GM12878 (cell line): ENCODE measurements around the gene PCBD2. TPM values are rescaled to one million over a fixed set of nuclear protein-coding genes. Genes with fewer than 3 reads are reported as not detected.
"Not testable (repeated sequence)": the region's sequence is repeated elsewhere in the genome, so short reads cannot be mapped to it uniquely, and the experiment has no call there.

Experiments used
- ATAC-seq: fragments of 200-7000 bp; cut with Tn5 transposase; 3 replicates; pipeline ENCODE4 v1.9.1; 2020; ENCODE audit warnings: mild to moderate bottlenecking, moderate library complexity
- BruUV-seq: library from RNA; stranded (reverse); fragments of 400-500 nt; replicated peaks from 2 replicates; lab custom pipeline; 2021; lab: Mats Ljungman, UMichigan
- CTCF ChIA-PET: fragments of 300-600 bp; sonication (Branson Sonifier 250); formaldehyde crosslinking; extraction: SDS; loops from one replicate; lab custom pipeline; 2021; ENCODE audit warnings: inconsistent platforms; lab: Yijun Ruan, JAX
- POLR2A ChIA-PET: fragments of 350-600 bp; formaldehyde crosslinking; extraction: SDS; loops from one replicate; lab custom pipeline; 2021; ENCODE audit warnings: inconsistent platforms; lab: Charles Lee
- RAD21 ChIA-PET: fragments of 300-600 bp; sonication (Branson Sonifier 250); formaldehyde crosslinking; loops from one replicate; lab custom pipeline; 2023; ENCODE audit warnings: antibody characterized with exemption; ENCODE audit not compliant: unreplicated experiment; lab: Charles Lee
- SMC1A ChIA-PET: fragments of 300-600 bp; sonication (Branson Sonifier 250); formaldehyde crosslinking; loops from one replicate; lab custom pipeline; 2023; ENCODE audit not compliant: unreplicated experiment, uncharacterized antibody; lab: Charles Lee
- DNase-seq: peaks from one replicate; pipeline ENCODE4 v3.0.0-alpha.2; 2011; ENCODE audit warnings: low read depth, low spot score
- FAIRE-seq: peaks from 3 replicates; lab custom pipeline; 2011; peaks lifted over from hg19 to GRCh38; lab: Jason Lieb, UNC
- H2AFZ ChIP-seq: 2 replicates; pipeline ENCODE4 v1.6.0; 2011; ENCODE audit warnings: low read depth, low read length, control low read depth; ENCODE audit not compliant: control insufficient read depth
- H3K27ac ChIP-seq: 2 replicates; pipeline ENCODE4 v1.5.1; 2011; ENCODE audit warnings: control low read depth; ENCODE audit not compliant: control insufficient read depth, insufficient read depth
- H3K27me3 ChIP-seq, 2 experiments: replicated peaks in 1 of 2; 2 replicates each; pipeline versions ENCODE4 v1.6.0 to v1.6.1; 2011; ENCODE audit warnings: low read length in 1 of 2; ENCODE audit not compliant: control insufficient read depth in 2 of 2, insufficient read depth in 2 of 2
- H3K36me3 ChIP-seq, 2 experiments: 2 replicates each; pipeline ENCODE4 v1.5.1; 2011; ENCODE audit warnings: low read length in 1 of 2; ENCODE audit not compliant: control insufficient read depth in 2 of 2, insufficient read depth in 2 of 2
- H3K4me1 ChIP-seq: 2 replicates; pipeline ENCODE4 v1.6.1; 2011; ENCODE audit warnings: mild to moderate bottlenecking, low read length, moderate library complexity, mixed read lengths; ENCODE audit not compliant: control insufficient read depth, insufficient read depth
- H3K4me2 ChIP-seq: 2 replicates; pipeline ENCODE4 v1.6.0; 2011; ENCODE audit warnings: control low read depth; ENCODE audit not compliant: control insufficient read depth, insufficient read depth
- H3K4me3 ChIP-seq: fragments of 200-600 bp; sonication (generic); 2 replicates; pipeline ENCODE4 v1.5.1; 2016
- H3K79me2 ChIP-seq: 2 replicates; pipeline ENCODE4 v1.6.0; 2011; ENCODE audit warnings: low read length; ENCODE audit not compliant: control insufficient read depth, insufficient read depth
- H3K9ac ChIP-seq: 2 replicates; pipeline ENCODE4 v1.8.0; 2011; ENCODE audit warnings: low read length, control low read depth, mixed read lengths; ENCODE audit not compliant: control insufficient read depth, insufficient read depth
- H3K9me3 ChIP-seq: replicated peaks from 3 replicates; pipeline ENCODE4 v1.5.1; 2011; ENCODE audit warnings: mild to moderate bottlenecking, low read length; ENCODE audit not compliant: control insufficient read depth, insufficient read depth
- H4K20me1 ChIP-seq: 2 replicates; pipeline ENCODE4 v1.6.0; 2011; ENCODE audit not compliant: control insufficient read depth, insufficient read depth
- WGBS: methylation state at CpG from one replicate; pipeline ENCODE4 v1.1.6; 2016; ENCODE audit warnings: low lambda C conversion rate; ENCODE audit not compliant: insufficient replicate concordance, insufficient coverage; ENCODE audit errors: missing lambda C conversion rate; 5-methylcytosine and 5-hydroxymethylcytosine counted together
- in situ Hi-C: fragments of 300-500 bp; cut with MboI; formaldehyde crosslinking; loops from 9 replicates; pipeline ENCODE4 v1.14.3; 2018; ENCODE audit warnings: mixed read lengths
- intact Hi-C: fragments of 100-400 bp; cut with micrococcal nuclease; formaldehyde crosslinking; loops from one replicate; pipeline ENCODE4 v1.14.2; 2022; ENCODE audit not compliant: unreplicated experiment
- polyA plus RNA-seq, 11 experiments: library from polyadenylated mRNA; depleted of rRNA in 4 of 11; unstranded in 6 of 11; stranded (reverse) in 5 of 11; fragments of >200 nt; fragmentation: Nextera tagmentation in 4 of 11; fragmentation: Illumina TruSeq in 1 of 11; extraction: Ambion mirVana in 4 of 11; extraction: Trizol in 1 of 11; gene quantifications; 1 replicate in 1 of 11; 2 replicates in 10 of 11; pipeline versions ENCODE4 v1.2.1 to v1.2.3, GENCODE V29; 2011 to 2016; ENCODE audit warnings: inconsistent platforms in 2 of 11, missing spikeins in 2 of 11, low read depth in 1 of 11
- total RNA-seq, 4 experiments: library from RNA; depleted of rRNA in 3 of 4; stranded (reverse); fragments of >200 nt in 3 of 4; fragmentation: Illumina TruSeq in 1 of 4; extraction: Trizol in 1 of 4; gene quantifications; 2 replicates each; pipeline versions ENCODE4 v1.2.1 to v1.2.3, GENCODE V29; 2013 to 2021

Gene PCBD2
- total and polyA plus RNA-seq, 10 of the 15 experiments (the other 5 are each of a cell fraction or from before 2014, with no cell fraction given) = 5.4 to 13.6 (median 6.7) TPM

GRCh38 chr5:134880937-134881336 lies 24.0 kb upstream of the PCBD2 start:
- ChIA-PET CTCF (interaction anchor here (0.9 kb wide), 1 partner anchor 24 kb away, joined by 3 read pairs; the partner anchor contains the start of gene PCBD2), POLR2A (interaction anchor here (0.7 kb wide), 2 partner anchors 116 to 1151 kb away, joined by 3 to 4 read pairs; no protein-coding TSS in a partner anchor)
- FAIRE-seq, ATAC-seq, H2AFZ ChIP-seq, H3K4me2 ChIP-seq, BruUV-seq, DNase-seq, H4K20me1 ChIP-seq, H3K9ac ChIP-seq, H3K4me3 ChIP-seq, H3K9me3 ChIP-seq, intact Hi-C loops, H3K27me3 ChIP-seq, H3K36me3 ChIP-seq, H3K27ac ChIP-seq, RAD21 ChIA-PET, in situ Hi-C loops, SMC1A ChIA-PET: not testable (repeated sequence)
- WGBS = 100% methylated on average over 1 of the region's 3 CpGs
- H3K4me1 ChIP-seq = peaks cover 13% of the 10 kb centered on the region
- H3K79me2 ChIP-seq = peaks cover 28% of the 10 kb centered on the region

DNA sequence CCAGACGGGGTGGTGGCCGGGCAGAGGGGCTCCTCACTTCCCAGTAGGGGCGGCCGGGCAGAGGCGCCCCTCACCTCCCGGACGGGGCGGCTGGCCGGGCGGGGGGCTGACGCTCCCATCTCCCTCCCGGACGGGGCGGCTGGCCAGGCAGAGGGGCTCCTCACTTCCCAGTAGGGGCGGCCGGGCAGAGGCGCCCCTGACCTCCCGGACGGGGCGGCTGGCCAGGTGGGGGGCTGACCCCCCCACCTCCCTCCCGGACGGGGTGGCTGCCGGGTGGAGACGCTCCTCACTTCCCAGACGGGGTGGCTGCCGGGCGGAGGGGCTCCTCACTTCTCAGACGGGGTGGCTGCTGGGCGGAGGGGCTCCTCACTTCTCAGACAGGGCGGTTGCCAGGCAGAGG lies 23.2 kb upstream of the PCBD2 start:
- BruUV-seq, CTCF ChIA-PET, H3K4me3 ChIP-seq, RAD21 ChIA-PET, H3K4me2 ChIP-seq, intact Hi-C loops, H2AFZ ChIP-seq, POLR2A ChIA-PET, FAIRE-seq, in situ Hi-C loops, SMC1A ChIA-PET, ATAC-seq, H3K36me3 ChIP-seq, H3K4me1 ChIP-seq, H3K9ac ChIP-seq, H3K27ac ChIP-seq, H4K20me1 ChIP-seq, DNase-seq, H3K27me3 ChIP-seq, H3K9me3 ChIP-seq: not testable (repeated sequence)
- peaks cover 24% of the 10 kb centered on the region for H3K79me2 ChIP-seq
- 100% methylated on average over 2 of the region's 30 CpGs for WGBS
